T-helper 2 cell treated with Interferon-gamma antibody and Interleukin-4, amounts not matched to agents 100 ng/mL and 5 ng/mL, for 36 hours (primary cell): Measurements from ENCODE around the gene TUBB2B. TPM values are rescaled to one million over a fixed set of nuclear protein-coding genes. Genes with fewer than 3 reads are reported as not detected.

ENCODE experiments used
- intact Hi-C: fragments of 100-400 bp; cut with micrococcal nuclease; formaldehyde crosslinking; loops from one replicate; pipeline ENCODE4 v1.15.1; 2023
- total RNA-seq: library from RNA; stranded (reverse); gene quantifications from 2 replicates; pipeline ENCODE4 v1.2.3, GENCODE V29; 2022

The TUBB2B gene
- total RNA-seq, 1 donor from 2014 or later, result 0.30 TPM

GRCh38 chr6:3236005-3236404 is 8.6 kb upstream of the TUBB2B start:
- intact Hi-C loops, result no loop called here

GRCh38 chr6:3235486-3235885 is 8.0 kb upstream of the TUBB2B start:
- intact Hi-C loops, result no loop called here

DNA sequence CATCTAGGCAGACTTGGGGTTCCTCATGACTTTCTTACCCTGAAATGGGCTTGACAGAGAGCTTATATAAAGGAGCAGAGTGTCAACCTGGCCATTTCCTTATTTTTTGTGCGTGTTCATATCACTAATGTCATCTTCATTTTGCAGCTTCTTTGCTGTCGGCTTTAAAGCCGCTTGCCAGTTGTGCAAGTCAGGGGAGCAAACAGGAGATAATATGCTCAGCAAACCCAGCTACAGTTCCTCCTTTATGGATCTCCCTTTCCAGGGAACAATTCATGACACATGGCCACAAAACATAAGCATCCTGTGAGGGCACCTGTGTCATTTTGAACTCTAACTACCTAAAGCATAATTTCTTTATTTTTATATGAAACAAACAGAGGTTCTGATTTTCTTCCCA is 6.5 kb upstream of the TUBB2B start:
- intact Hi-C loops, result loop anchor here (5.0 kb wide), 1 partner anchor 1622 kb away; no protein-coding TSS in a partner anchor

DNA sequence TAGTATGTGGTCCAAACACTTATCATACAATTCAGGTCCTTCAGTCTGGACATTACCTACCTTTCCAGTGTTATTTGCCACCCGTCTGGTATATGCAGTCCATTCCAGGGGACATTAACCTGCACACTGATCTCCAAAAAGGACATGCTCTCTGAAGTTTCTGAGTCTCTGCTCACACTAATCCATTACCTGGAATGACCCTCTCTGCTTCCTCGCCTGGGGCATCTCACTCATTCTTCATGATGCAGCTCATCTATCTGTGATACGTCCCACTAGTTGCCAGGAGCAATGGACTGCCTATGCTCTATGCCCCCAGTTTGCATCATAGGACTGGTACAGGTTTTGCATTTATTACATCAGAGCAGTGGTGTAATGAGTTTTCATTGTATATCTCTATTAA is 5.9 kb upstream of the TUBB2B start:
- intact Hi-C loops, result loop anchor here (5.0 kb wide), 1 partner anchor 1621 kb away; no protein-coding TSS in a partner anchor

- intact Hi-C loops, result loop anchor here (5.0 kb wide), 1 partner anchor 1620 kb away; no protein-coding TSS in a partner anchor
Measured at GRCh38 chr6:3232017-3232945, 4.8 kb upstream of the TUBB2B start.

GRCh38 chr6:3231247-3232016 is 4.0 kb upstream of the TUBB2B start:
- intact Hi-C loops, result loop anchor here (5.0 kb wide), 1 partner anchor 1619 kb away; no protein-coding TSS in a partner anchor

- intact Hi-C loops, result loop anchor here (5.0 kb wide), 1 partner anchor 1619 kb away; no protein-coding TSS in a partner anchor
Measured at GRCh38 chr6:3230900-3231246, 3.4 kb upstream of the TUBB2B start.

DNA sequence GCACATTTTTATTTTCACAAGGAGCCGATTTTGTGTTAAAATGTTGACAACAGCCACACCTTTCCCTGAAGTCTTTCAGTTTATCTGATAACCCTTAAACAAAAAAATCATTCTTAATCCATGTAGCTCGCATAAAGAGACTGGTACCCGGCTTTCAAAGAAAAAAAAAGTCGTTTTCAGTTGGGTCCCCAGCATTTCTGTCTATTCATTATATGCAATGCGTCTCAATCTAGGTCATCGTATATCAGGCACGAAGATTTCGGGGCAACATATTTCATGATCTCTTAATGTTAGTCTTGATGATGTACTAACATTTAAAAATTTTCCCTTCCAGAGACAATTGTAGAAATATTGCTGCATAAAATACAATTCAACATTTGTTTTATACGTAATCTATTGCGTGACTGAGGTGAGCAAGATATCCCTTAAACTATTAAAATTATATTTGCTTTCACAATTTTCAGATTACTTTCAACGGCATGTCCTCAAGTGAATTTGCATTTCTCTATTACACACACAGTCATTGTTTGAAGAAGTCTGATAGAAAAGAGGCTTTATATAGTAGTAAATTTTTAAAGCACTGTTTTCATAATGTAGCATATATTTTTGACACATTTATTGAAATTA is 2.9 kb upstream of the TUBB2B start:
- intact Hi-C loops, result loop anchor here (5.0 kb wide), 1 partner anchor 1618 kb away; no protein-coding TSS in a partner anchor

DNA sequence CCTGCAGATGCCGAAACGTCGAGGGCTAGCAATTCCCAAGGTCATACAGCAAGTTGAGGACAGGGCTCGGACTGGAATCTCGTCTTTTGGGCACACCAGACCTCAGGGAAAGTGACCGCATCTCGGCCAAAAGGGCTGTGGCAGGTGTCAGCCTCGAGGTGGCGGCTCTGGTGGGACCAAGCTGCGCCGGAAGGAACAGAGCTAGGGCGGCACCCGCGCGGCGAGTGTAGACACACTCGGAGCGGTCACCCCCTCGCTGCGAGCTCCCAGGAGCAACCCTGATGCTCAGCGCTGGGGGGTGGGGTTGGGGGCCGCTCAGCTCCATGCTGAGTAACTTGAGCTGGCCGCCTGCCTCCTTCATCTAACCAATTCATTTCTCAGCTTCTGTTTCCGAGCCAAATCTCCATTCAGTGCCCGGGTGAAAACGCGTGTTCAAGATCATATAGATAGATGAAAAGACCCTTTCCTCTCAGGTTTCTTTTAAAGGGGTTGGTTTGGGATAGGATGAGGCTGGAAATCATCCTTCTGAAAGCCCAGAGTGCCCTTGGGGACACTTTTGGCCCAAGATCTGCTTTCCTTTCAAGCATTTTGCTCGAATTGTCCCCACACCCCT is 2.2 kb upstream of the TUBB2B start:
- intact Hi-C loops, result loop anchor here (5.0 kb wide), 2 partner anchors 67 to 1617 kb away; no protein-coding TSS in a partner anchor

DNA sequence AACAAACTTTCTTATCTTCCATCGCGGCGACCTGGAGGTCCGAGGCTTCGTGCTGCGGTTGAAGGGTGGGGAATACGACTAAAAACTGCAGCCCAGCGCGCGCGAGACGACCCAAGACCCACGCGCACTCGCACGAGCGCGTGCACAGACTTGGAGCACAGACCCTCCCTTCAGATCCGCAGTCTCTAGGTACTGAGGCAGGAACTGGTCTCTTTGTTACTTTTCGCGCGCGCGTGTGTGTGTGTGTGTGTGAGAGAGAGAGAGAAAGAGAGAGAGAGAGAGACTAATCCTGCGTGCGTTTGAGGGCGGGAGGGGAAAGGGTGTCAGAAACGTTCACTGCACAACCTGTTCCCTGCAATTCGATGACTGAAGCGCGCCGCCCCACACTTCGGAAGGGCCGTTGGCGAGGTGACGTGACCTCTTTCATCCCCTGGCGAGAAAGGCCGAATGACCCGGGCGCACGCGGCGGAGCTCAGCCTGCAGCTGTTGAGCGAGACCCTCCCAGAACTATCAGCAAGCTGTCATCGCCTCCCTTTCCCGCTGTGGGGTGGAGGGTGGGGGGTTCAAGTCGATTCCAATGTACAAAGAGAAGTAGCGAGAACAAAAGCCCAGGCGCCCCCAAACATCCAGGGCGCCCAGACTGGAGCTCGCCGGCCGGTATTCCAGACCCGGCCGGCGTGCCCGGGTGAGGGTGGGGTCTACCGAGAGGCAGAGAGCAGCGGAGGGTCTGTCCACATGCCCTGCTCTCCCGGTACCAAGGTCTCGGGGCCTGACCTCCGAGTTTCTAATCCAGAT is 1.5 kb upstream of the TUBB2B start:
- intact Hi-C loops, result loop anchor here (5.0 kb wide), 1 partner anchor 67 kb away; no protein-coding TSS in a partner anchor

DNA sequence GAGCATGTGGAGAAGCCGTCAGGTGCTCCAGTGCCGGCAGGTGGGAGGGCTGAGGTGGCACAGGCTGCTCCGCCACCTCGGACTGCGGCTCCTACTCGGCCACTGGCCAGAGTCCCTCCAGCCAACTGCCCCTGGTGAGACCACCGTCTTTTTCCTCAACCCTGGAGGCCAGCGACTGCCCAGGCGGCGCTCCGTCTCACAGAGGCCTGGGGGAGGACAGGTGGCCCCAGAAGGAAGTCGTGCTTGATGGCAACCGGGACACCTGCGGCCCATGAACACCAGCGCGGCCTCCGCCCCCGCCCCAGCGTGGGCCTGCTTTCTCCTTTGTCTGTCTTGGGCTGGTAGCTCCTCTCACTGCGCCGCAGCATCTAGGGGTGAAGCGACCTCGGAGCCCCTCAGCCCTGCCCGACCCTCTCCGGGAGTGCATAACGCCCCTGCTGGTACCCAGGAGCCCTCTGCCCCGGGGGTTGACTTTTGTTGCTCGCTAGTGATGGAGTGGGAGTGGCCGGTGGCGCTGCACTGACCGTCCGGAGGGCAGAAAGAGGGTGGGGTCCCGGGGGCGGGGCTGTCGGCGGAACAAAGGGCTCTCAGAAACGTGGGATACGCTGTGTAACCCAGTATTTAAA is 706 bp upstream of the TUBB2B start:
- intact Hi-C loops, result loop anchor here (5.0 kb wide), 1 partner anchor 66 kb away; no protein-coding TSS in a partner anchor

DNA sequence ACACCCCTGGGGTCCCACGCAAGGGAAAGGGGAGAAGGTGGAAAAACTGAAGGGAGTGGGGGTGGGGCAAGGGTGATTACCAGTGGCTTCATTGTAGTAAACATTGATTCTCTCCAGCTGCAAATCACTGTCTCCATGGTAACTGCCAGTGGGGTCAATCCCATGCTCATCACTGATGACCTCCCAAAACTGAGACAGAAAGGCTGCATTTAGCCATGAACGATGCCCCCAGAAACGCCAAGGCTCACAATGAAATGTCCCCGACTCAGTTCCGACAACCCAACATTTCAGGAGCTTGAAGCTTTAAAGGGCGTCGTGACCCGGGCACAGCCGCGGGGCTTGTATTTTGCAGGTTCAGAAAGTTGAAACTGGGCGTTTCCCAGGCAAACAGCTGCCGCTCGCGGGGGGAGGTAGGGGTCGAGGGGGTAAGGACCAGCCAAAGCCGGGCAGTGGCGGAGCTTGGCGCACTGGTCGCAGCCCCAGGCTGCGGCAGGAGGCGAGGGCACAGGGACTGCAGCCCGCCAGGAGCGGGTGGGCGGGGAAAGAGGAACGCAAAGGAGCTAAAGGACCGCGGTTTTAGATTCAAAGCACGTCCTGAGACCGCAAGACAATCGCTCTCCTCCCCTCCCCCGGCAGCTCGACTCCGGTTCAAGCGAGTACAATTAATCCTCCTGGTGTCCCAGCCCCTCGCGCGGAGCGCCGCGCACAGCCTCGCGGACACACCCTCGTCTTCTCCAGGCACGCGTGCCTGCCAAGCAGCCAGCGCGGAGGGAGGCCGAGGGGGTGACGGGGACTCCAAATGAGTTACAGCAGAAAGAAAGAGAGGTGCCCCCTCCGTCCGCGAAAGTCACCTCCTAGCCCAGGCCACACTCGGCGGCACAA is 731 bp downstream of the TUBB2B start:
- intact Hi-C loops, result loop anchor here (5.0 kb wide), 1 partner anchor 64 kb away; no protein-coding TSS in a partner anchor

DNA sequence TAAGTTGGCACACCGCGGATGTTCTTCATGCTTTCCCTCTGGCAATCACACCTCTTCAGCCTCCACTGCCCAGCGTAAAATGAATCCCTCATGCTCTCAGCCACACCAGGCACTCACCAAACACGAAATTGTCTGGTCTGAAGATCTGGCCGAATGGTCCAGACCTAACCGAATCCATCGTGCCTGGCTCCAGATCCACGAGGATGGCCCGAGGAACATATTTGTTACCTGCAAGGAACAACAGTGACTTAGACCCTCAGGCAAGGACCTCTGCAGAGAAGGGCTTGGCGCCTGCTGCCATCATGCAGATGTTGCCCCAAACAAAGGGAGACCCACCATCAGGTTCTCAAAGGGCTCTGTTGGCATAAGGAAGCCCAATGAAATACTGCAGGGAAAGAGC is 1.4 kb downstream of the TUBB2B start:
- intact Hi-C loops, result loop anchor here (5.0 kb wide), 1 partner anchor 64 kb away; no protein-coding TSS in a partner anchor

DNA sequence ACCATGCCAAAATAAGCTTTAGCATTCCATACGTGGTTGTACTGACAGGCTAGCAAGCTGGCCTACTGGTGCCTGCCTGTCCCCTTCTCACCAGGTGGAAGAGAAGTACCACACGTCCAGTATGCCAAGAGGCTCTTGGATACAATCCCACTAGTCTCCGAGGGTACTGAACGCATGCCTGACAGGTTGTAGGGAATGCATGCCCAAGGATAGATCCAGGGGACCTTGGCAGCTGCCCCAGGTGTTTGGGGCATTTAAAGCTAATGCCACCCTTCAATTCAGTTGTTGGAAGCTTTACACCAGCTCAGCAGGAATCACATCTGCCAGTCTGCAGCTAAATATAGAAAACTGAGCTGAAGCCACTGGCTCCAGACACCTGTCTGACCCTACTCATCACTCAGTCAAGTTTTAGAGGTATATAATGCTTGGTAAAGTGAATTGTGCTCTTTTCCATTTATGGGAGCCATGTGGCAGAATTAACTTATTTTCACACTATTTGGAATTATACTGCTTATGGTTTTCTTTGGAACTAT is 4.9 kb downstream of the TUBB2B start:
- intact Hi-C loops, result no loop called here

DNA sequence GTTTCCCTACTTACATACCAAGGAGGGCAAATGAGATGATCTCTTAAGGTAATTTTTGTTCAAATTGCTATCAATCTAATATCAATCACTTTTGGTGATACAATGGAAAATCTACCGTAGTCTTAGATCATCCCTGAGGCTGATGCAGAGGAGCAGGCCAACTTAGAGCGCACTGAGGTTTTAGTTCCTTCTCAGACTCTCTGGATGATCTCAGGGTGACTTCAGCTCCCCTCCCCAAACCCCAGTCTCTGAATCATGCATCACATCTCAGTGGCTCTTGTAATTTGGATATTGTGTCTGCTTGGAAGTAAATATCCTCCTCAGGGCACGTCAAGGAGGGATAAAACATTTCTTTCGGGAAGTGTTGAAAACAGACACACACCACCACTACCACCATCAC is 5.9 kb downstream of the TUBB2B start:
- intact Hi-C loops, result no loop called here

- intact Hi-C loops, result no loop called here
Measured at GRCh38 chr6:3220366-3220765, 7.1 kb downstream of the TUBB2B start.

GRCh38 chr6:3218266-3218665 is 9.2 kb downstream of the TUBB2B start:
- intact Hi-C loops, result no loop called here

GRCh38 chr6:3217286-3217685 is 10.2 kb downstream of the TUBB2B start:
- intact Hi-C loops, result no loop called here
